Measurements from ENCODE around the gene PHAF1.

PHAF1 gene

GRCh38 chr16:67161595-67162058 is 51.9 kb downstream of the PHAF1 start:
- Mint-ChIP-seq H3K36me3 (no peaks in the 10 kb centered on the region), H3K27me3 (peaks cover 12% of the 10 kb centered on the region), H3K27ac (no peak overlapping the region), H3K9me3 (ENCODE audit: low read depth) (no peaks in the 10 kb centered on the region), H3K4me1 (ENCODE audit: low read depth) (peaks cover 47% of the 10 kb centered on the region), H3K4me3 (peak overlapping the region; percentile 40)

GRCh38 chr16:67162506-67163163 is 52.9 kb downstream of the PHAF1 start:
- Mint-ChIP-seq H3K4me3 (peak overlapping the region; percentile 46), H3K9me3 (ENCODE audit: low read depth) (no peaks in the 10 kb centered on the region), H3K4me1 (ENCODE audit: low read depth) (peaks cover 40% of the 10 kb centered on the region), H3K36me3 (no peaks in the 10 kb centered on the region), H3K27me3 (peaks cover 17% of the 10 kb centered on the region), H3K27ac (no peak overlapping the region)

- H3K4me3 Mint-ChIP-seq, result peak overlapping the region; percentile 32
- H3K36me3 Mint-ChIP-seq, result no peaks in the 10 kb centered on the region
- H3K27me3 Mint-ChIP-seq, result peaks cover 19% of the 10 kb centered on the region
- peaks cover 33% of the 10 kb centered on the region for H3K4me1 Mint-ChIP-seq (ENCODE audit: low read depth)
- no peak overlapping the region for H3K27ac Mint-ChIP-seq
- H3K9me3 Mint-ChIP-seq (ENCODE audit: low read depth), result no peaks in the 10 kb centered on the region
These were observed 53.6 kb downstream of the PHAF1 start for GRCh38 chr16:67163164-67163998.

GRCh38 chr16:67163999-67164558 is 54.3 kb downstream of the PHAF1 start:
- peaks cover 26% of the 10 kb centered on the region for H3K4me1 Mint-ChIP-seq (ENCODE audit: low read depth)
- H3K27me3 Mint-ChIP-seq, result peaks cover 21% of the 10 kb centered on the region
- H3K36me3 Mint-ChIP-seq, result no peaks in the 10 kb centered on the region
- no peak overlapping the region for H3K27ac Mint-ChIP-seq
- H3K4me3 Mint-ChIP-seq, result peak overlapping the region; percentile 32
- no peaks in the 10 kb centered on the region for H3K9me3 Mint-ChIP-seq (ENCODE audit: low read depth)

- Mint-ChIP-seq H3K27ac (no peak within 1 kb of the TSS), H3K27me3 (peaks cover 21% of the 10 kb centered on the region), H3K9me3 (ENCODE audit: low read depth) (no peaks in the 10 kb centered on the region)
These were observed 54.9 kb downstream of the PHAF1 start, which contains the start of gene HSF4 for GRCh38 chr16:67164599-67165061. TSS of gene HSF4 (plus strand) at chr16:67164745. CDS start at chr16:67164812, 67 bp downstream.

GRCh38 chr16:67165121-67166078 is 55.7 kb downstream of the PHAF1 start:
- Mint-ChIP-seq H3K27me3 (peaks cover 22% of the 10 kb centered on the region), H3K9me3 (ENCODE audit: low read depth) (no peaks in the 10 kb centered on the region), H3K4me3 (peak overlapping the region; percentile 47), H3K27ac (no peak overlapping the region), H3K4me1 (ENCODE audit: low read depth) (peaks cover 29% of the 10 kb centered on the region), H3K36me3 (no peaks in the 10 kb centered on the region)

More at GRCh38 chr16:67164599-67165061, 54.9 kb downstream of the PHAF1 start, which contains the start of gene HSF4:
- Mint-ChIP-seq H3K4me1 (ENCODE audit: low read depth) (peaks cover 25% of the 10 kb centered on the region), H3K36me3 (no peaks in the 10 kb centered on the region), H3K4me3 (peak within 1 kb of the TSS; percentile 47)

- Mint-ChIP-seq H3K4me3 (no peak overlapping the region), H3K27me3 (peaks cover 23% of the 10 kb centered on the region), H3K4me1 (ENCODE audit: low read depth) (peaks cover 27% of the 10 kb centered on the region), H3K36me3 (peaks cover 2% of the 10 kb centered on the region), H3K9me3 (ENCODE audit: low read depth) (no peaks in the 10 kb centered on the region), H3K27ac (no peak overlapping the region)
These were observed 56.4 kb downstream of the PHAF1 start for GRCh38 chr16:67166110-67166547.

- Mint-ChIP-seq H3K27me3 (peaks cover 29% of the 10 kb centered on the region), H3K4me1 (ENCODE audit: low read depth) (peaks cover 26% of the 10 kb centered on the region), H3K9me3 (ENCODE audit: low read depth) (no peaks in the 10 kb centered on the region), H3K4me3 (no peak overlapping the region), H3K27ac (no peak overlapping the region), H3K36me3 (peaks cover 3% of the 10 kb centered on the region)
These were observed 56.9 kb downstream of the PHAF1 start for GRCh38 chr16:67166598-67167168.

- peaks cover 21% of the 10 kb centered on the region for H3K4me1 Mint-ChIP-seq (ENCODE audit: low read depth)
- H3K27me3 Mint-ChIP-seq, result peaks cover 25% of the 10 kb centered on the region
- no peaks in the 10 kb centered on the region for H3K9me3 Mint-ChIP-seq (ENCODE audit: low read depth)
- H3K4me3 Mint-ChIP-seq, result no peak overlapping the region
- H3K36me3 Mint-ChIP-seq, result peaks cover 3% of the 10 kb centered on the region
- H3K27ac Mint-ChIP-seq, result no peak overlapping the region
These were observed 57.8 kb downstream of the PHAF1 start for GRCh38 chr16:67167588-67167987.

GRCh38 chr16:67169011-67169451 is 59.3 kb downstream of the PHAF1 start:
- peaks cover 28% of the 10 kb centered on the region for H3K4me1 Mint-ChIP-seq (ENCODE audit: low read depth)
- no peaks in the 10 kb centered on the region for H3K9me3 Mint-ChIP-seq (ENCODE audit: low read depth)
- H3K36me3 Mint-ChIP-seq, result peaks cover 3% of the 10 kb centered on the region
- no peak overlapping the region for H3K4me3 Mint-ChIP-seq
- no peak overlapping the region for H3K27ac Mint-ChIP-seq
- peaks cover 33% of the 10 kb centered on the region for H3K27me3 Mint-ChIP-seq

GRCh38 chr16:67169642-67170167 is 60.0 kb downstream of the PHAF1 start:
- peaks cover 33% of the 10 kb centered on the region for H3K27me3 Mint-ChIP-seq
- H3K4me3 Mint-ChIP-seq, result peak overlapping the region; percentile 78
- H3K27ac Mint-ChIP-seq, result no peak overlapping the region
- peaks cover 3% of the 10 kb centered on the region for H3K36me3 Mint-ChIP-seq
- no peaks in the 10 kb centered on the region for H3K9me3 Mint-ChIP-seq (ENCODE audit: low read depth)
- H3K4me1 Mint-ChIP-seq (ENCODE audit: low read depth), result peaks cover 26% of the 10 kb centered on the region

GRCh38 chr16:67170168-67170948 is 60.6 kb downstream of the PHAF1 start, which contains the start of gene NOL3:
TSS of gene NOL3 (plus strand) at chr16:67170538.
- Mint-ChIP-seq H3K27me3 (peaks cover 33% of the 10 kb centered on the region), H3K4me3 (peak within 1 kb of the TSS; percentile 78), H3K4me1 (ENCODE audit: low read depth) (peaks cover 23% of the 10 kb centered on the region), H3K36me3 (peaks cover 3% of the 10 kb centered on the region), H3K9me3 (ENCODE audit: low read depth) (no peaks in the 10 kb centered on the region), H3K27ac (no peak within 1 kb of the TSS)
